ENCODE measurements around the gene EVX1.

EVX1 gene

DNA sequence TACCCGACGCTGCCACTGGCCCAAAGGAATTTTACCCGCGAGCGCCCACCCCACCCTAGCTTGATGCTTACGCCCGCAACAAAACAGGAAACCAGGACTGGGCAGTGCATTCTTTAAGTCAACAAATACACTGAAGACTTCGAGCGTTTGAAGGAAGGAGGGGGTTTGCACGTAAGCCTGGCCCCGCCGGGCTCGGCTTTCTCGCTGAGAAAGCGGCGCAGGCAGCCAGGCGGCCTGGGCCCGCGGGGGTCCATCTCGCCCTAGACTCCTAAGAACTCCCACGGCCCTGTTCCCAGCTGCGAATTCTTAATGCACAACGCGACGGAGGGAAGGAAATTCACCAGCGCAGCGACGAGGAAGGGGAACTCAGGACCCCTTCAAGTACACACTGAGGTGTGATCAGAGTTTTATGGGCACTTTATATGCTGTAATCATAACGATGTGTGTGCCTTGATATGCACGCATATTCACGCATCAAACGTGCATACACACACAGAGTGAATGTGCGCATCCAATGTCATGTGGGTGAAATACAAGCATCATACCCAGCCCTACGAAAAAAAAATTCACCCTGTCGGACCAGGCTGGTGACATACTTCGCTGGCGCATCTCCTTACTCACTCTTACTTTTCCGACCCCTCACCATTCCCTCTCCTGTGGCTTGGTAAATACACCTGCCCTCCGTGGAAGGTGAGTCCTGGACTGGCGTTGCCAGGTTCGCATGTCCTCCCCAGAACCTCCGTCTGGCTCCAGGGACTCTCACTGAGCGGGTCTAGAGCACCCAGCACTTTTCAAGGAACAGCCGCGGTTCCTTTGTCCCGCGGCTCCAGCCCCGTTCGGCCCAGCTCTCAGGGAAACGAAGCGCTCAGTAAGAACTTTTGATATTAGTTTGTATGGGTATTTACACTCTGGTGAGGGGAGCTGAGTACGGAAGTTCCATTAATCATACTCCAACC lies 37.0 kb upstream of the EVX1 start:
- DNase-seq, result no peak

DNA sequence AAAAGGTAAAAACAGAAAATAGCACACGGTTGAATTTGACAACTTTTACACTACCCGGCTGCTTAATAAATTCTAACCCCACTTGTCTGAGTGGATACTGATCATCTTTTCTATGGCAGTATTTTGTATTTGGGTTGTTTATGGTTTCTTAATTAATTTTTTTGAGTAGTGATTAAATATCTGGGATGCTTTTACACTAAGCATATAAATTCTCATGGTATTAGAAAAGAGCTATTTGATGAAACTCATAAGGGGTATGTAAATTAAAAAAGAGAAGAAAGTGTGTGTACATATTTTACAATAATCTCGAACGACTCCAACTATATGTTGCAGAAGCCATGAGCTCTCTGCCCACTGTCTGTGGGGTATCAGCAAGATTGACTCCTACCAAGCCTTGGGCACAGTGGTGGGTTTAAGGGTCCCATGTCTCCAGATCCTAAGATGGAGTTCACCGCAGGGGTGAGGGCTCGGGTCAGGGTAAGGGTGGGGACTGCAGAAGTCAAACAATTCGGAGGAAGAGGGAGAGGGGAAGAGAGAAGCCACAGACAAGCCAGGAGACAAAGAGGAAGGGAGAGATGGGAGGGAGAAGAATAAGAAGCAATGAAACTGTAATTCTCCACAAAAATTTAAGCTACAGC lies 35.1 kb upstream of the EVX1 start:
- no peak for DNase-seq

- DNase-seq, result no peak
Measured at GRCh38 chr7:27208998-27209397, 33.6 kb upstream of the EVX1 start.

GRCh38 chr7:27209933-27210440 lies 32.6 kb upstream of the EVX1 start:
- no peak for DNase-seq

DNA sequence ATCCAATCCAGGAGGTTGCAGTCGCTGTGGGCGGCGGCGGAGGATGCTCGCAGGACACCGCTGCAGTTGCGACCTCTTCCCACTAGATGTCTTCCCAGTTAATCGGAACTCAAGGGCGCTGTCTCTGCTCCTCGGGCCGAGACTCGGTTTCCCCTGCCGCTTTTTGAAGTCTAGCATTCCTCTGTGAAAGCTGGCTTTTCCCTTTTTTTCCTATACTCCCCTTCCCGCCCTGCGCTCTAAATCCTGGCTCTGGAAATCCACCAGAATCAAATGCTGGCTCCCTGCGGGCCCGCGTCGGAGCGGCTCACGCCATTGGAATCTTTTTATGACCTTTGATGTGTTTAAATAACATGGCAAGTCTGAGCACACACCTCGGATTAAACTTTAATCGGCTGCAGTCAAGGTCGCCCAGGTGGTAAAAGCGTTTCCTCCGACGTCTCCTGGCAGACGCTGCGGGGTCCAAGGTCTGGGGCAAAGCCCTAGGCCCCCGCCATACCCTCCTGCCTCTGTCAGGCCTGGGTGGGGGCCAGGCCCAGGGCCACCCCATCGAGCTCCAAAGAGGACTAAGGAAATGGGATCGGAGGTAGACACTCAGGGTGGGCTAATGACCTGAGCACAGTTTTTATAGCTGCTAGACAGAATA lies 32.0 kb upstream of the EVX1 start:
- peak in 1 of 2 experiments; percentile 44 for DNase-seq

DNA sequence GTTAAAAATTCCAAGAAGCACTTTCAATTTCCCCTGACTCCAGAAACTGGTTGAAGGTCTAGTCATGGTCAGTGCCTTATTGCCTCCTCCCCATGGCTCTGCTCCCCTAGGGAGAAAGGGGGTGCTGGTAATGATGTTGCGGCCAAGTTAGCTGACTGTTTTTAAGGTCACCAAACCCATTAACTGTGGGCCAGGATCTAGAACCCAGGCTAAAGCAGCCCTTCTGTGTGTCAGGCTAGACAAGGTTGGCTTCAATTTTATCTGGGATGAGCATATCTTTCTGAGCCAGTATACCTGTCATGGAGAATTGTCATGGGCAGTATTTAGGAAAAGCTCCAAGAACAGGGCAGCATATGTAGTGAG lies 31.5 kb upstream of the EVX1 start:
- no peak for DNase-seq

- no peak for DNase-seq
Measured at GRCh38 chr7:27211764-27212204, 30.8 kb upstream of the EVX1 start.

DNA sequence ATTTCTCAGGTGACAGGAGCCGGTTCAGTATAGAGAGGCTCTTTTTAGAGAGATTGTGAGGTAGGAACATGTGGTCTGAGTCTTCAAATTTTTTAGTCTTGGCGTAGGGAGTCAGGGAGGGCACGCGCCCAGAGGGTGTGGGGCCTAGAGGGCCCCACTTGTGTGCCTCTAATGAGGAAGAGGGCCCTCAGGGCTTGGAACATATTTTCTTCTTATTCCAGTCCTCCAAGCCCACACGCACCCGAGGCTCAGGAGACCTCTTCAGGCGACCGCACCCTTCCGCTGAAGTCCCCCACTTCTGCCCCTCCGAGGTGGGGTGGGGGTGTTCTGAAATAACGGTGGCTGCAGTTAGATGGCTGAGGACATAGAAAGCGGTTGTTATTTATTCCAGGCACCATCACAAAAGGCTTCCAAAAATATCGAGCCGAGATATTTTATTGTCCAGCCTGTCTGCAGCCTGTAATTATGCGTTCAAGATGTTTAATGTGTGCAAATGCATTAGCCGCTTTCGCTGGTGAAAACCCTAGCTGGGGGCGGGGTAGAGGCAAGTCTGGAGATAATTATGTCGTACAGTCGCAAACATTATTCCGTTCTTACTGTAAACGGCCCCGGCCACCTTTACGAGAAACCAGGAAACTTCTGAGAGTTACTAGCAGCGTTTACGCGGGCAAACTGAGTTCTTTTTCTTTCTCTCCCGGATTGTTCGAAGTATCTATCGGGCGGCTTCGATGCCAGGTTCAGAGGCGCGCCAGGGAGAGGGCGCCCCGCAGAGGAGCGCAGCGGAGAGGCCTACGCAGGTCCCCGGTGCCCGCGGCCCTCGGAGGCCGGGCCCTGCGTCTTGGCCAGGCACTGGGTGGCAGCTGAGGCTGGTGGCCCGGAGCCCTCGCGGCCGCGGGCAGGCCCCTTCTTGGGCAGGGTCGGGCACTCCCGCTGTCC lies 29.8 kb upstream of the EVX1 start:
- no peak for DNase-seq

DNA sequence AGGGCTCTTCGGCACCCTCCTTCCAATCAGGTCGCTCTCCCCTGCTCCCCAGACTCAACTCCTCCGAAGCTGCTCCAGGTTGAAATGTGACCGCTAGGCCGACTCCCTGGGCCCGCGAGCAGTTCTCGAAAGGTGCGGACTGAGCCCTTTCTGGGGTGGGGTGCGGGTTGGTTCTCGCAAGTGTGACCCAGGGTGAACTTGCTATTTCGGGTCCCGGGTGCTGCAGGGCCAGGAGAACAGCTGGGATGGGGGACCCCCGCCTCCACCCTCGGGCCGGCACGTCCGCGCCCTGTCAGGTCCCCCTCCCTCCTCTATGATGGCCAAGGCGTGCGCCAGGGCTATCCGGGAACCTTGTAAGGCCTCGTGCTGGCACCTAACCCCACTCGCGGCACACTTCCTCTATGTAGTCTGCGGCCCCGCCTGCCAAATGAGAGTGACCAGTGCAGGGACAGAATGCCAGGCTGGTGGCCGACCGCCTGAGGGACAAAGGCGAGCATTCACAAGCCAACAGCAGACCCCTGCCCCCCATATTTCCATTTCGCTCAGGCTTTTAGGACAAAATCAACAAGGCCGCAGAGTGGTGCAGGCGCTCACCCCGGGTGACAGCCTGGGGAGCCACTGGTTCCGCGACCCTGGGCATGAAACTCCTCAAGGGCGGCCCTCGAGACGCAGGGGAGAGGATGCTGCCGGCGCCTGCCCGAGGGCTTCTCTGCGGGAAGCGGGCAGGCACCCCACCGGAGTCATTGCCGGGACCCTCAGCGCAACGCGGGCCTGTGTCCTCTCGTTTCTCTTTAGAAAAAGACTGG lies 29.0 kb upstream of the EVX1 start:
- DNase-seq, result no peak

DNA sequence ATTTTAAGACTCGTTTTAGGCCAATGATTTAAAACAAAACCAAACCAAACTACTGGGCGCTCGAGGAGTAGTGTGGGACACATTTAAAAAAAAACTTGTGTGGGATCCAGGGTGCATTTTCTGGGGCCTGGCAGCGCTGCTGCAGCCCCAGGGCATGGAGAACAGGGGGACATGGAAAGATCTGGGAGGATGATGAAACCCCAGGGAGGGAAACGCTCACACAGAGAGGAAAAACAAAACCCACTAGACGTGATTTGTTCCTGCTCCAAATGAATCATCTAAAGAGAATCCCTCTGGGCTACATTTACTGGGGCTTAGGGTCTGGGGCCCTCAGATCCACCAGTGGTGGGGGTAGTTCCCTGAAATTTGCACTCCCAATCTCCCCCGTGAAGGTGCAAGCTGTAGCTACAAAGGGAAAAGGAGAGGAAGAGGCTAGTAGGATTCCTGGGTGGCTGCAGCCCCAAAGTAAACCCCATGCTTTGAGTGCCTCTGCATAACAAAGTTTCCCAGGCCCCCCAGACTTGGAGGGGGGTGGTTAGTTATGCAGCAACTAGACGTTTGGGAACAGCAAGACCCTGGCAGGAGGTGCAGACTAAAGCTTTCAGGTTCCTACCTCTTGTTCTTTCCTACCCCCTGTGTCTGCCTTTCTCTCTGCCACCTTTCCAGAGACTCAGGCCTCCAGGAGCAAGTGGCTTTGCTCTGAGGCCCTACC lies 28.2 kb upstream of the EVX1 start:
- no peak for DNase-seq

DNA sequence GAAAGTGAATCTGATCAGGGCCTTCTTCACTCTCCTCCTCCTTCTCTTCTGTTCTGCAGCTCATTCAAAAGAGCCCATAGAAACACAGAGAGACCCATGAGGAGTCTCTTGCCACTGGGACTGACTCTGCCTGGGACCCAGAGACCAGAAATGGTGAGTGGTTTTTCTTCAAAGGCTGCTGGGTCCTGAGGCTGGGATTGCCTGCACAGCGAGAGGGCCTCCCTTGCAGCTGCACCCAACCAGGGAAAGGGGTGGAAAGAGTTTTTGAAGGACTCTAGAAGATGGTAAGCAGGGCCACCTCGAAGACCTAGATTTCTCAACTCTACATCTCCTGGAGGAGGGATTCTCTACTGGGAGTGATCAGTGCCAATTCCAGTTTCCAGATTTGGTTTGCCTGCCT lies 27.2 kb upstream of the EVX1 start:
- DNase-seq, result no peak

- no peak for DNase-seq
Measured at GRCh38 chr7:27217951-27218350, 24.7 kb upstream of the EVX1 start.

DNA sequence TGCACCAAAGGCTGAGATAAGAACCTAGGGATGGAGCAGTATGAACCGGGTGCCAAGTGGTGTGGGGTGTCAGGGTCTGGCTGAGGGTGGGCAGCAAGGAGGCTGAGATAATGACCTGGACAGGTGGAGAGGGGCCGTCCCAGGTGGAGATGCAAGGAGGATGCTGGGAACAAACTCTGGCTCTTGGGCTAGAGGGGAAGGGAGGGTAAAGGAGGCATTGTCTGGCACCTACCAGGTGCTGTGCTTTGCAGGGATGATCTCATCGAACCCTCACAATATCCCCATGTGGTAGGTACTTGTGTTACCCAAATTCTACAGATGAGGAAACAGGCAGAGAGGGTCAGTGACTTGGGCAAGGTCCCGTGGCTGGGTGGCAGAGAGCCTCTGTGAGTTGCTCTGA lies 22.8 kb upstream of the EVX1 start:
- DNase-seq, result no peak

DNA sequence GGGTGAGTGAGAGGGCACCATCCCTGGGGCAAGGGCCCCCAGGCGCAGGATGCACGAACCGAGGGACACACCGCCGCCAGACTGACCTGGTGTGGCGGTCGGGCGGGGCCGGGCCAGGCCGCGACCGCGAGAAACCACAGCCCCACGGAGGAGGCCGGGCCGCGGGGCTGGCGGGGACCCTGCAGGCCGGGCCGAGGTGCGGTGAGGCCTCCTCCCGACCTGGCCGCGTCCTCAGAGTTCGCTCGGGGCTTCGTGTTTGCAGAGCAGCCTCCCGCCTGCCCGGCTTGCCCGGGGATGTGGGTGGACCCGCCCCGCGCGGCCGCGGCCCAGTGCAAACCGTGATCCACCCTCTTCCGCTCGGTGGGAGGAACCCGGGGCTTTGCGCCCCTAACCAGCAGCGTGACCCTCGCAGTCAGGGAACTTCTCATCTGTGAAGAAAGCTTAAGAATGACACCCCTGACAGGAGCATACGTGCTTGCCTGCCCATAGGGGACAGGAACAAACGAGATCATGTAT lies 22.1 kb upstream of the EVX1 start:
- DNase-seq, result no peak

DNA sequence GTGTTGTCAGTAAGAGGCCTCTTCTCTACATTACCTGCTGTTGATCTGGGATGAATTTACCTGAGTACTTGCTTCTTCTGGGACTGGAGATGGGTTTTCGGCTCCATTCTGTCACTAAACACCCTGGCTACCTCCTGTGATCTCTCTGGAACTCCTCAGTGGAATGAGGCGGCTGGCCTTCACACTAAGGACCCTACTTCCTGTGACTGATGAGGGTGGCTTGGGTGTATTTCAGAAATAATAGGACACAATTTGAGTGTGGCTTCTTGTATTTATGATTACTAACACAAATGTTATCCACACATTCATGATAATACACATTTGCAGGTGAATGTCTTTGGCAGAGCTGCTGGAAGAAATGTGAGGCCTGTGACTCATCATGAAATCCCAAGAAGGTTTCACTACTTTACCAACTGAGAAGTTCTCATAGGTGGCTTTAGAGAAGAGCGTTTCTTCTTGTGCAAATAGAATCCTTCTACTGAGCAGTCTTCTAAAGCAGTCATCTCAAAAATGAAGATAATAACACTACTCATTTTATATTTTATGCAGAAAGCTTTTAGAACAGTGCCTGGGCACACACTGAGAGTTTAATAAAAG lies 21.3 kb upstream of the EVX1 start:
- no peak for DNase-seq

DNA sequence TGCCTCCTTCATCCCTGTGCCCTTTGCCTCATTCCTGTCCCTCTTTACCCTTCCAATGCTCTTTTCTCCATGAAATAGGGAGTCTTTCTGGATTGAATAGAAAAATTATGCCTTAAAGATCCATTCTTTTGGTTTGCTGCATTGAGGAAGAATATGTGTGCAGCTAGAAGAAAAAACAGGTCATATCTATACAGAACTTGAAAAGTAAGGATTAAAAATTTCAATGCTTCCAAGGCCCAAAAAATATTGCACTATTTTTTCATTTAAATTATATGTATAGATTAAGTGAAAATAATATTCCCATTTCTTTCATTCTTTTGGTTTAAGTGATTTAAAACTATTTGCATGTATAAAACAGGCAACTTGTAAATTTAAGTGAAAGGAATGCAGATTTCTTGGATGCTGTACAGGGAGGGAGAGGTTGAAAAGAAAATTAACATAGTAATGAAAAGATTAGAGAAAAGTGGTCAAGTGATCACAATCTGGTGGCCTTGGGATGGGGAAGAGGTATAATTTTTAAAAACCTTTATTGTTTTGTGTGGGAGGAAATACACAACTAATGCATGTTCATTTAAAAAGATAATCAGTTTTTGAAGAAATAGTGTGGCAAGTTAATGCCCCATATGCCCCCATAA lies 18.5 kb upstream of the EVX1 start:
- no peak for DNase-seq

GRCh38 chr7:27224983-27225934 lies 17.3 kb upstream of the EVX1 start:
- no peak for DNase-seq

- DNase-seq, result no peak
Measured at GRCh38 chr7:27229448-27229847, 13.2 kb upstream of the EVX1 start.
